Measurements from ENCODE around the gene FIGNL2. TPM values are rescaled to one million over a fixed set of nuclear protein-coding genes. Genes with fewer than 3 reads are reported as not detected.

FIGNL2 gene
- total and polyA plus RNA-seq, 2 of the 13 experiments (the other 11 are each of a cell fraction or from before 2014, with no cell fraction given) = 0.82 to 1.00 TPM

DNA sequence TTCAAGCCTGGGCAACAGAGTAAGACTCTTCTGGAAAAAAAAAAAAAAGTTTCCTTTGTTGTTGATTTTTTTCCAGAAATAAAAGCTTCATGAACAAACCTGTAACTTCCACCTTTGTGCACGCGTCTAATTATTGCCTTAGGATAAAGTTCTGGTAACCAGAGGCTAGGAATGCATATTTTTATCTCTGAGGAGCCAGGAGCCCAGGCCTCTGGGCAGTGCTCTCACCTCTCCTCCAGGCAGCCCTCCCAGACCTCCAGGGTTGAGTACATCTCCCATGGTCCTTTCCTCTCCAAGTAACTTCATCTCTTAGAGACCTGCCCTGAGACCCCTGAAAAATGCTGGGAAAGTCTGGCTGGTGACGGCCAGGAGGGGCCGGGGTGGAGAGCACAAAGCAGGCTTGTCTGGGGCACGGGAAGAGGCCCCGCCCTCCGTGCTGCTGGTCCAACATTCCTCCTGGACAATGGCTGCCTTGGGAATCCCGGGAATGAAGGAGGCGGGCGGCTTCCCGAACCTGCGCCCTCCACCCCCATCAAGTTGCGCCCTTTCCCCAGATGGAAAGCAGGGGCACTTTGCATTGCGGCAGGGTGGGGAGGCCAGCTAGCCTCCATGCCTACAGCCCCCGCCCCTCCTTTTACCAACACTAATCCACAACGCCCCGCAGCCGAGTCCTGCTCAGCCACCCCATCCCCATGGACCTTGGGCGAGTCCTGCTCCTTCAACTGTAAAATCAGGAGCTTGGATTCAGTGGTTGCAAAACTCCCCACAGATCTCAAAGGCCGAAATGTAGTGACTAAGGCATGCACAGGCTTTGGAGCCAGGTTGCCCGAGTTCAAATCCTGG lies 7.3 kb upstream of the FIGNL2 start (continued):
- TF ChIP-seq, protein P1, sequence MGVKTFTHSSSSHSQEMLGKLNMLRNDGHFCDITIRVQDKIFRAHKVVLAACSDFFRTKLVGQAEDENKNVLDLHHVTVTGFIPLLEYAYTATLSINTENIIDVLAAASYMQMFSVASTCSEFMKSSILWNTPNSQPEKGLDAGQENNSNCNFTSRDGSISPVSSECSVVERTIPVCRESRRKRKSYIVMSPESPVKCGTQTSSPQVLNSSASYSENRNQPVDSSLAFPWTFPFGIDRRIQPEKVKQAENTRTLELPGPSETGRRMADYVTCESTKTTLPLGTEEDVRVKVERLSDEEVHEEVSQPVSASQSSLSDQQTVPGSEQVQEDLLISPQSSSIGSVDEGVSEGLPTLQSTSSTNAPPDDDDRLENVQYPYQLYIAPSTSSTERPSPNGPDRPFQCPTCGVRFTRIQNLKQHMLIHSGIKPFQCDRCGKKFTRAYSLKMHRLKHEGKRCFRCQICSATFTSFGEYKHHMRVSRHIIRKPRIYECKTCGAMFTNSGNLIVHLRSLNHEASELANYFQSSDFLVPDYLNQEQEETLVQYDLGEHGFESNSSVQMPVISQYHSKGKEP (CRISPR knock-in tag; IDR thresholded peaks at IDR 0.05) = no peak
- no peak for TF ChIP-seq SNRNP70 (IDR thresholded peaks at IDR 0.05; ENCODE audit: low read depth, low read length)
- TF ChIP-seq, protein P2, sequence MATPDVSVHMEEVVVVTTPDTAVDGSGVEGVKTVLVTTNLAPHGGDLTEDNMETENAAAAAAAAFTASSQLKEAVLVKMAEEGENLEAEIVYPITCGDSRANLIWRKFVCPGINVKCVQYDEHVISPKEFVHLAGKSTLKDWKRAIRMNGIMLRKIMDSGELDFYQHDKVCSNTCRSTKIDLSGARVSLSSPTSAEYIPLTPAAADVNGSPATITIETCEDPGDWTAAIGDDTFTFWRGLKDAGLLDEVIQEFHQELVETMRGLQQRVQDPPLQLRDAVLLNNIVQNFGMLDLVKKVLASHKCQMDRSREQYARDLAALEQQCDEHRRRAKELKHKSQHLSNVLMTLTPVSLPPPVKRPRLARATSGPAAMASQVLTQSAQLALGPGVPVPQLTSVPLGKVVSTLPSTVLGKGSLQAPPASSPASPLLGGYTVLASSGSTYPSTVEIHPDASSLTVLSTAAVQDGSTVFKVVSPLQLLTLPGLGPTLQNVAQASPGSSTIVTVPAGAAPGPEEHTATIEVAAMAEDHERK (CRISPR knock-in tag; IDR thresholded peaks at IDR 0.05; ENCODE audit: low read depth) = no peak
- no peak for TF ChIP-seq GTF3A (CRISPR knock-in tag; conservative IDR thresholded peaks at IDR 0.05)
- TF ChIP-seq, protein P3, sequence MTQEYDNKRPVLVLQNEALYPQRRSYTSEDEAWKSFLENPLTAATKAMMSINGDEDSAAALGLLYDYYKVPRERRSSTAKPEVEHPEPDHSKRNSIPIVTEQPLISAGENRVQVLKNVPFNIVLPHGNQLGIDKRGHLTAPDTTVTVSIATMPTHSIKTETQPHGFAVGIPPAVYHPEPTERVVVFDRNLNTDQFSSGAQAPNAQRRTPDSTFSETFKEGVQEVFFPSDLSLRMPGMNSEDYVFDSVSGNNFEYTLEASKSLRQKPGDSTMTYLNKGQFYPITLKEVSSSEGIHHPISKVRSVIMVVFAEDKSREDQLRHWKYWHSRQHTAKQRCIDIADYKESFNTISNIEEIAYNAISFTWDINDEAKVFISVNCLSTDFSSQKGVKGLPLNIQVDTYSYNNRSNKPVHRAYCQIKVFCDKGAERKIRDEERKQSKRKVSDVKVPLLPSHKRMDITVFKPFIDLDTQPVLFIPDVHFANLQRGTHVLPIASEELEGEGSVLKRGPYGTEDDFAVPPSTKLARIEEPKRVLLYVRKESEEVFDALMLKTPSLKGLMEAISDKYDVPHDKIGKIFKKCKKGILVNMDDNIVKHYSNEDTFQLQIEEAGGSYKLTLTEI (CRISPR knock-in tag; conservative IDR thresholded peaks at IDR 0.05) = no peak
- TF ChIP-seq ZNF30 (CRISPR knock-in tag; IDR thresholded peaks at IDR 0.05) = no peak
- no peak for TF ChIP-seq NFE2L2 (IDR thresholded peaks at IDR 0.05; ENCODE audit: low read length)
- TF ChIP-seq, protein P4, sequence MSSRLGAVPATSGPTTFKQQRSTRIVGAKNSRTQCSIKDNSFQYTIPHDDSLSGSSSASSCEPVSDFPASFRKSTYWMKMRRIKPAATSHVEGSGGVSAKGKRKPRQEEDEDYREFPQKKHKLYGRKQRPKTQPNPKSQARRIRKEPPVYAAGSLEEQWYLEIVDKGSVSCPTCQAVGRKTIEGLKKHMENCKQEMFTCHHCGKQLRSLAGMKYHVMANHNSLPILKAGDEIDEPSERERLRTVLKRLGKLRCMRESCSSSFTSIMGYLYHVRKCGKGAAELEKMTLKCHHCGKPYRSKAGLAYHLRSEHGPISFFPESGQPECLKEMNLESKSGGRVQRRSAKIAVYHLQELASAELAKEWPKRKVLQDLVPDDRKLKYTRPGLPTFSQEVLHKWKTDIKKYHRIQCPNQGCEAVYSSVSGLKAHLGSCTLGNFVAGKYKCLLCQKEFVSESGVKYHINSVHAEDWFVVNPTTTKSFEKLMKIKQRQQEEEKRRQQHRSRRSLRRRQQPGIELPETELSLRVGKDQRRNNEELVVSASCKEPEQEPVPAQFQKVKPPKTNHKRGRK (CRISPR knock-in tag; IDR thresholded peaks at IDR 0.05) = no peak
- TF ChIP-seq, protein P5, sequence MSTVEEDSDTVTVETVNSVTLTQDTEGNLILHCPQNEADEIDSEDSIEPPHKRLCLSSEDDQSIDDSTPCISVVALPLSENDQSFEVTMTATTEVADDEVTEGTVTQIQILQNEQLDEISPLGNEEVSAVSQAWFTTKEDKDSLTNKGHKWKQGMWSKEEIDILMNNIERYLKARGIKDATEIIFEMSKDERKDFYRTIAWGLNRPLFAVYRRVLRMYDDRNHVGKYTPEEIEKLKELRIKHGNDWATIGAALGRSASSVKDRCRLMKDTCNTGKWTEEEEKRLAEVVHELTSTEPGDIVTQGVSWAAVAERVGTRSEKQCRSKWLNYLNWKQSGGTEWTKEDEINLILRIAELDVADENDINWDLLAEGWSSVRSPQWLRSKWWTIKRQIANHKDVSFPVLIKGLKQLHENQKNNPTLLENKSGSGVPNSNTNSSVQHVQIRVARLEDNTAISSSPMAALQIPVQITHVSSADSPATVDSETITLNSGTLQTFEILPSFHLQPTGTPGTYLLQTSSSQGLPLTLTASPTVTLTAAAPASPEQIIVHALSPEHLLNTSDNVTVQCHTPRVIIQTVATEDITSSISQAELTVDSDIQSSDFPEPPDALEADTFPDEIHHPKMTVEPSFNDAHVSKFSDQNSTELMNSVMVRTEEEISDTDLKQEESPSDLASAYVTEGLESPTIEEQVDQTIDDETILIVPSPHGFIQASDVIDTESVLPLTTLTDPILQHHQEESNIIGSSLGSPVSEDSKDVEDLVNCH (CRISPR knock-in tag; IDR thresholded peaks at IDR 0.05) = no peak
- TF ChIP-seq ZNF883 (CRISPR knock-in tag; IDR thresholded peaks at IDR 0.05; ENCODE audit: not compliant biosample characterization) = no peak
- TF ChIP-seq ZNF501 (CRISPR knock-in tag; IDR thresholded peaks at IDR 0.05) = no peak
- no peak for TF ChIP-seq HMG20A (CRISPR knock-in tag; IDR thresholded peaks at IDR 0.05; ENCODE audit: borderline replicate concordance)
- no peak for TF ChIP-seq ZC3H13 (CRISPR knock-in tag; IDR thresholded peaks at IDR 0.05)
- TF ChIP-seq ZNF205 (CRISPR knock-in tag; IDR thresholded peaks at IDR 0.05) = no peak
- no peak for TF ChIP-seq CBFB (CRISPR knock-in tag; IDR thresholded peaks at IDR 0.05)
- TF ChIP-seq, protein P6, sequence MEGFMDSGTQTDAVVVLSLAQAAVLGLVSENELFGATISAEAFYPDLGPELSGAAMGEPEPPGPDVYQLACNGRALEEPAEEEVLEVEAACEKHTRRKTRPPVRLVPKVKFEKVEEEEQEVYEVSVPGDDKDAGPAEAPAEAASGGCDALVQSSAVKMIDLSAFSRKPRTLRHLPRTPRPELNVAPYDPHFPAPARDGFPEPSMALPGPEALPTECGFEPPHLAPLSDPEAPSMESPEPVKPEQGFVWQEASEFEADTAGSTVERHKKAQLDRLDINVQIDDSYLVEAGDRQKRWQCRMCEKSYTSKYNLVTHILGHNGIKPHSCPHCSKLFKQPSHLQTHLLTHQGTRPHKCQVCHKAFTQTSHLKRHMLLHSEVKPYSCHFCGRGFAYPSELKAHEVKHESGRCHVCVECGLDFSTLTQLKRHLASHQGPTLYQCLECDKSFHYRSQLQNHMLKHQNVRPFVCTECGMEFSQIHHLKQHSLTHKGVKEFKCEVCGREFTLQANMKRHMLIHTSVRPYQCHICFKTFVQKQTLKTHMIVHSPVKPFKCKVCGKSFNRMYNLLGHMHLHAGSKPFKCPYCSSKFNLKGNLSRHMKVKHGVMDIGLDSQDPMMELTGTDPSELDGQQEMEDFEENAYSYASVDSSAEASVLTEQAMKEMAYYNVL (CRISPR knock-in tag; IDR thresholded peaks at IDR 0.05; ENCODE audit: borderline replicate concordance) = no peak

Data from HepG2 (cell line).